Right lobe of liver (tissue), 4 donors: ENCODE results near the gene SP140L.

Experiments
- CTCF ChIP-seq, 4 donors: fragments of 200-600 bp in 3 of 4; fragments of 450-650 bp in 1 of 4; IDR thresholded peaks; one replicate each; pipeline versions ENCODE4 v1.5.1 to v1.8.0; 2016 to 2022; ENCODE audit warnings: antibody characterized with exemption in 4 of 4, mild to moderate bottlenecking in 2 of 4
- POLR2A ChIP-seq: fragments of 450-650 bp; IDR thresholded peaks from one replicate; pipeline ENCODE4 v1.6.1; 2017; ENCODE audit warnings: antibody characterized with exemption, mild to moderate bottlenecking
- donor health status: DM: no; HTN: no; CAD: no.
- donor health status: DM: no; HTN: no; CAD: no.
- donor health status: DM: no; HTN: yes; CAD: no.

GRCh38 chr2:230423851-230424458, 97.0 kb downstream of the SP140L start:
- no peak for TF ChIP-seq CTCF (IDR thresholded peaks at IDR 0.05)
- TF ChIP-seq POLR2A: no peak
